GM12892 (cell line): ENCODE measurements around the gene STAC2.

Source experiments
- POLR2A ChIP-seq: IDR thresholded peaks from 2 replicates; pipeline ENCODE4 v1.6.1; 2011; ENCODE audit warnings: low read depth, low read length, control low read depth
- POLR2AphosphoS5 ChIP-seq: IDR thresholded peaks from 2 replicates; pipeline ENCODE4 v1.6.1; 2011; ENCODE audit warnings: low read depth, low read length, control low read depth
- TAF1 ChIP-seq: IDR thresholded peaks from 2 replicates; pipeline ENCODE4 v1.6.1; 2011; ENCODE audit warnings: low read depth, mild to moderate bottlenecking, control low read depth, low read length, borderline replicate concordance

DNA sequence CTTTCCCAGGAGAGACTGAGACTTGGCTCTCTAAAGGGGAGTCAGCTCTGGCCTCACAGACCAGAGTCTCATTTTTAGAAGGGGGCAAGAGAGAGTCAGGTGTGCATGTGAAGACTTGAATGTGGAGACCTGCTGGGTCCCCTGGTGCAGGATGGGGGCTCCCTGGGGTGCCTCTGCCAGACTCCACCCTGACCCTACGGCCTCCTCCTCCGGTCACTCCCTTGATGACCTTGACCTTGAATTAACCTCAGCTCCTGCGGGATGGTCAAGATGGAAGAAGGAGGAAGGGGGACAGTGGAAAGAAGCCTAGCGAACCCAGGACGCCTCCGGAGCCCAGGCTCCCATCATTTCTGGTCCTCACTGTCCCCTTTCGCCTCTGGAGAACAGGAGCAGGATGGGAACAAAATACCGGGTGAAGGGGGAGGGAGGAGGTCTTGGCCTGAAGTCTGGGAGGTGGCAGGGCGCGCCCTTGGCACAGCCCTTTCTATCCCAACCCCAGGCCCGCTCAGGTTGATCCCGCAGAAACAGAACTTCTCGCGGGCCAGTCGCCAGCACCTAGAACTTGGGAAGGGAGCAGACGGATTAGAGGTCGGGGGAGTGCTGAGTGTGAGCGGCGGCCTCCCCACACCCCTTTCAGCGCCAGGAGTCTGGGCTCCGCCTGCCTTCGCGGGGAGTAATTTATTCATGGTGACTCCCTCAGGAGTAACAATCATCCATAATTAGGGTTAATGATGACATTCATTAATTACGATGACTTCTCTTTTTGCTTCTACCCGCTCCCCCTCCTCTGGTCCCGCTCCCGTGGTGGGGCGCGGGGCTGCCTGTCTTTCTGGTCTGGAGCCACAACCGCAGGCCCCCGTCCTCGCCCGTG lies 1.6 kb downstream of the STAC2 start:
- TF ChIP-seq POLR2A (no peak), POLR2AphosphoS5 (no peak), TAF1 (no peak)
